ENCODE results near the gene CCNY. TPM values are rescaled to one million over a fixed set of nuclear protein-coding genes. Genes with fewer than 3 reads are reported as not detected.

CCNY gene
- total RNA-seq, 6 experiments from 2014 or later: 22.4 to 49.2 (median 41.4) TPM

DNA sequence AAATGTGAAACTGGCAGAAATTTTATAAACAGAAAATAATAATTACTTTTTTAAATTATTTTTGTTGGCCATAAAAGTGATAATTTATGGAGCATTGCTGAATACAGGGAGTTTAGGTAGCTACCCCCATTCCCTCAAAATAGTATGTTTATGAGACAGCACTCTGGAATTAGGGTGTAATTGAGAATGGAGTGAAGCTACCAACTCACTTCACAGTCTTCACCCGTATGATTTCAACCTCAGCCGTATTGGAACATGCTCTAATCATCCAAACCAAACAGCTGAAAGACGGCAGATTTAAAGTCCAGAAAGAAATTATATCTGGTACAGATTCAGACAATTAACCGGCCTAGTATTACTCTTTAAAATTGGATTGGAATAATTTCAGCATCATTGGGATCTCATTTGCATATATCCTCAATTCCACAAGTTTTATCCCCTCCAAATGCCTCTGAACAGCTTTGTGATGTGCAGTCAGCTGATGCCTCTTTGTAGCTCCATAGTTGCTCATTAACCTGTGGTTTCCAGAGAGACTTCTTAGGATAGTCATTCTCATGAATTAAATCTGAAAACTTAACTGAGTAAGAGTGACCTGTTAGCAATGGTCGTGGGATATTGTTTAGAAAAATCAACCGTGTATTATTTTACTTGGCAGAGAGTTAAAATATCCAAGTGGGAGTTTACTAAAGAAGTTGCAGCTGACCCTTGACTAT lies 209.7 kb downstream of the CCNY start:
- Histone ChIP-seq H3K27ac (no peak overlapping the region), H3K36me3 (peaks cover 0 to 2% (median 0%) of the 10 kb centered on the region in 4 donors), H3K9me3 (no peaks in the 10 kb centered on the region), H3K4me3 (no peak overlapping the region), H3K4me1 (no peaks in the 10 kb centered on the region), H3K27me3 (no peaks in the 10 kb centered on the region)
- DNase-seq (no peak), ATAC-seq (no peak)
- 83% methylated on average over 6 of the region's 6 CpGs for WGBS (ENCODE audit: insufficient coverage, low coverage, low lambda C conversion rate, missing lambda C conversion rate)
- intact Hi-C loops (cut with DNase I): no loop called here
- TF ChIP-seq, protein P1, sequence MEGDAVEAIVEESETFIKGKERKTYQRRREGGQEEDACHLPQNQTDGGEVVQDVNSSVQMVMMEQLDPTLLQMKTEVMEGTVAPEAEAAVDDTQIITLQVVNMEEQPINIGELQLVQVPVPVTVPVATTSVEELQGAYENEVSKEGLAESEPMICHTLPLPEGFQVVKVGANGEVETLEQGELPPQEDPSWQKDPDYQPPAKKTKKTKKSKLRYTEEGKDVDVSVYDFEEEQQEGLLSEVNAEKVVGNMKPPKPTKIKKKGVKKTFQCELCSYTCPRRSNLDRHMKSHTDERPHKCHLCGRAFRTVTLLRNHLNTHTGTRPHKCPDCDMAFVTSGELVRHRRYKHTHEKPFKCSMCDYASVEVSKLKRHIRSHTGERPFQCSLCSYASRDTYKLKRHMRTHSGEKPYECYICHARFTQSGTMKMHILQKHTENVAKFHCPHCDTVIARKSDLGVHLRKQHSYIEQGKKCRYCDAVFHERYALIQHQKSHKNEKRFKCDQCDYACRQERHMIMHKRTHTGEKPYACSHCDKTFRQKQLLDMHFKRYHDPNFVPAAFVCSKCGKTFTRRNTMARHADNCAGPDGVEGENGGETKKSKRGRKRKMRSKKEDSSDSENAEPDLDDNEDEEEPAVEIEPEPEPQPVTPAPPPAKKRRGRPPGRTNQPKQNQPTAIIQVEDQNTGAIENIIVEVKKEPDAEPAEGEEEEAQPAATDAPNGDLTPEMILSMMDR (IDR thresholded peaks at IDR 0.05): no peak
- no peak for TF ChIP-seq POLR2A (IDR thresholded peaks at IDR 0.05)

DNA sequence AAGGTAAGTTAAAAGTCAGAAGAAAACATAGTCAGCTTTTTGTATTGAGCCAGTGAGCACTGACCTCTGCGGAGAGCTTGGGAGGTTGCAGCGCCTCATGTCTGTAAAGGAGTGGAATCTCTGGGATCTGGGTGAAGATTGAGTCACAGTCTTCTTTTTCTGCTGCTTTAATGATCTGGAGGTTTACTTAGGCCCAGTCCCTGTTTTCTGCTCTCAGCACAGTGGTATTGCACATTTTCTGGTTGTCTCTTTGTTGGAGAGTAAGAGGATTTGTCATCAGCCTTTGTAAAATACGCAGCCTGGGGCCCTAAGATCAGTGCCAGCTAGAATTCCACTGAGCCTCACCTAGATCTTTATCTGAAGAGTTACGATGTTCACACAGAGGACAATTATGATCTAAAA lies 210.5 kb downstream of the CCNY start:
- no peak for TF ChIP-seq POLR2A (IDR thresholded peaks at IDR 0.05)
- TF ChIP-seq, protein P1 (IDR thresholded peaks at IDR 0.05): no peak

DNA sequence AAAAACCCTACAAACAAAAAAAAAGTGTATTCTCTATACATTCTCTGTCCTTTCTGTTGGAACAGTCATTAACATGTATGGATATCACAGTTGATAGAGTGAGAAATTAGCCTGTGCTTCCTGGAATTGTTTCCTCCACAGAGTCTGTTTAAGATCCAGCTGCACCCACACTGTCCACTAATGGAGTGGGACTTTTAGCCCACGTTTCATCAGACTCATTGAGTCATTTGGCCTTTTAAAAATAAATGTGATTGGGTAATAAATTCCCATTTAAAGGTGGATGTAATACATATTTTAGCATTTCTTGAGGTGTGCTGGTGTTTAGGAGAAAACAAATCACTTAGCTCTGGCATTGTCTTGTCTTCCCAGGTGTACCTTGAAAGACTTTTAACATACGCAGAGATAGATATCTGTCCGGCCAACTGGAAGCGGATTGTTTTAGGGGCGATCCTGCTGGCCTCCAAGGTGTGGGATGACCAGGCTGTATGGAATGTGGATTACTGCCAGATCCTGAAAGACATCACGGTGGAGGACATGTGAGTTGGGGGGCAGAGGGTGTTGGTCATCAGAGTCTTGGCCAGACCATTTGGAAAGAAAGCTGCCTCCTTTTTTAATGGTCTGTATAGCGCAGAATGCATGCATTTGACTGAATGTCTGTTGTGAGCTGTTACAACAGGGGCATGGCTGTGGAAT lies 216.5 kb downstream of the CCNY start:
- DNase-seq (no peak), ATAC-seq (no peak)
- Histone ChIP-seq H3K4me3 (no peak overlapping the region), H3K27me3 (no peaks in the 10 kb centered on the region), H3K36me3 (peaks cover 0 to 11% (median 0%) of the 10 kb centered on the region in 4 donors), H3K27ac (no peak overlapping the region), H3K4me1 (no peaks in the 10 kb centered on the region), H3K9me3 (no peaks in the 10 kb centered on the region)
- 95% methylated on average over 6 of the region's 7 CpGs for WGBS (ENCODE audit: insufficient coverage, low coverage, low lambda C conversion rate, missing lambda C conversion rate)
- TF ChIP-seq, protein P1 (IDR thresholded peaks at IDR 0.05): no peak
- TF ChIP-seq POLR2A (IDR thresholded peaks at IDR 0.05): no peak
- intact Hi-C loops (cut with DNase I): no loop called here

More for the DNA sequence above, 210.5 kb downstream of the CCNY start:
- 93% methylated on average over 4 of the region's 4 CpGs for WGBS (ENCODE audit: insufficient coverage, low coverage, low lambda C conversion rate, missing lambda C conversion rate)
- ATAC-seq: no peak
- no peaks in the 10 kb centered on the region for H3K27me3 ChIP-seq
- H3K27ac ChIP-seq: no peak overlapping the region
- no peaks in the 10 kb centered on the region for H3K4me1 ChIP-seq
- H3K36me3 ChIP-seq: peaks cover 0 to 2% (median 0%) of the 10 kb centered on the region in 4 donors
- no peaks in the 10 kb centered on the region for H3K9me3 ChIP-seq
- no peak overlapping the region for H3K4me3 ChIP-seq
- DNase-seq: no peak
- intact Hi-C loops (cut with DNase I): no loop called here

DNA sequence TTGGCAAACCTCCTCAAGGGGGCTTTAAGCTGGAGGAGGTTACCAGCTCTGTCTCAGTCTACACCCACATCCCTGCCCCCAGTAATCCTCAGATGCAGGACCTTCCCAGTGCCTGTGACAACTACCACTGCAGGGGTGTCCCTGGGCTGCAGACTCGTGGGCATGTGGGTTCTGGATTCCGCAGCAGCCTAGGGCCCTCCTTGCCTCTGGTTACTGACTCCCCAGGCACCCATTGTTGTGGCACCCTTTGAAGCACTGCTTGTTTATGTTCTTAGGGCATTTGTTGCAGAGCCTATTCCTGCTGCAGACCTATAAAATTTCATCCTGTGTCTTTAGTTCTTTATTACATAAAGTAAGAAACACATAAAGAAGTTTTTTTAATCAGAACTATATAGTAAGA lies 217.7 kb downstream of the CCNY start:
- Histone ChIP-seq H3K9me3 (no peaks in the 10 kb centered on the region), H3K27me3 (no peaks in the 10 kb centered on the region), H3K36me3 (peaks cover 0 to 11% (median 0%) of the 10 kb centered on the region in 4 donors), H3K4me3 (no peak overlapping the region), H3K27ac (no peak overlapping the region), H3K4me1 (no peaks in the 10 kb centered on the region)
- ATAC-seq (peak in 1 of 4 donors; percentile 22), DNase-seq (no peak)
- WGBS (ENCODE audit: insufficient coverage, low coverage, low lambda C conversion rate, missing lambda C conversion rate): 57% methylated on average over 2 of the region's 2 CpGs
- intact Hi-C loops (cut with DNase I): no loop called here
- TF ChIP-seq POLR2A (IDR thresholded peaks at IDR 0.05): no peak
- TF ChIP-seq, protein P1 (IDR thresholded peaks at IDR 0.05): no peak
